RWPE2 (cell line): Measurements from ENCODE around the gene FNTB.

Source experiments
- ATAC-seq: fragments of 200-7000 bp; cut with Tn5 transposase; 3 replicates; pipeline ENCODE4 v1.9.1; 2021; ENCODE audit warnings: low read depth
- DNase-seq: peaks from one replicate; pipeline ENCODE4 v3.0.0-alpha.2; 2020; ENCODE audit warnings: low spot score
- H3K27ac ChIP-seq: fragments of 450-650 bp; 2 replicates; pipeline ENCODE4 v1.5.1; 2017; ENCODE audit warnings: mild to moderate bottlenecking; ENCODE audit not compliant: poor library complexity, severe bottlenecking
- H3K27me3 ChIP-seq: fragments of 250-450 bp; sonication (Bioruptor Pico); 2 replicates; pipeline ENCODE4 v1.5.1; 2021; ENCODE audit warnings: mild to moderate bottlenecking, moderate library complexity; ENCODE audit not compliant: insufficient read depth, poor library complexity, severe bottlenecking
- H3K36me3 ChIP-seq: fragments of 250-450 bp; sonication (Bioruptor Pico); 2 replicates; pipeline ENCODE4 v1.5.1; 2020; ENCODE audit warnings: low read depth, mild to moderate bottlenecking, moderate library complexity
- H3K4me1 ChIP-seq: fragments of 250-450 bp; sonication (Bioruptor Pico); 2 replicates; pipeline ENCODE4 v1.5.1; 2021; ENCODE audit warnings: mild to moderate bottlenecking, moderate library complexity; ENCODE audit not compliant: insufficient read depth, poor library complexity, severe bottlenecking
- H3K4me3 ChIP-seq: fragments of 250-450 bp; sonication (Bioruptor Pico); 2 replicates; pipeline ENCODE4 v1.5.1; 2021; ENCODE audit warnings: mild to moderate bottlenecking, moderate library complexity; ENCODE audit not compliant: severe bottlenecking
- H3K9me3 ChIP-seq: fragments of 250-450 bp; sonication (Bioruptor Pico); 2 replicates; pipeline ENCODE4 v1.5.1; 2021; ENCODE audit warnings: mild to moderate bottlenecking, moderate library complexity; ENCODE audit not compliant: severe bottlenecking
- TF ChIP-seq, protein P1 (sequence below): fragments of 450-650 bp; IDR thresholded peaks from one replicate; pipeline ENCODE4 v1.5.1; 2017; ENCODE audit warnings: mild to moderate bottlenecking, moderate library complexity; ENCODE audit not compliant: poor library complexity, severe bottlenecking

FNTB gene

GRCh38 chr14:64948612-64949210, 38.0 kb upstream of the FNTB start:
- no peak for ATAC-seq
- H3K9me3 ChIP-seq, result no peaks in the 10 kb centered on the region
- DNase-seq, result peak; percentile 23
- no peaks in the 10 kb centered on the region for H3K36me3 ChIP-seq
- TF ChIP-seq, protein P1, sequence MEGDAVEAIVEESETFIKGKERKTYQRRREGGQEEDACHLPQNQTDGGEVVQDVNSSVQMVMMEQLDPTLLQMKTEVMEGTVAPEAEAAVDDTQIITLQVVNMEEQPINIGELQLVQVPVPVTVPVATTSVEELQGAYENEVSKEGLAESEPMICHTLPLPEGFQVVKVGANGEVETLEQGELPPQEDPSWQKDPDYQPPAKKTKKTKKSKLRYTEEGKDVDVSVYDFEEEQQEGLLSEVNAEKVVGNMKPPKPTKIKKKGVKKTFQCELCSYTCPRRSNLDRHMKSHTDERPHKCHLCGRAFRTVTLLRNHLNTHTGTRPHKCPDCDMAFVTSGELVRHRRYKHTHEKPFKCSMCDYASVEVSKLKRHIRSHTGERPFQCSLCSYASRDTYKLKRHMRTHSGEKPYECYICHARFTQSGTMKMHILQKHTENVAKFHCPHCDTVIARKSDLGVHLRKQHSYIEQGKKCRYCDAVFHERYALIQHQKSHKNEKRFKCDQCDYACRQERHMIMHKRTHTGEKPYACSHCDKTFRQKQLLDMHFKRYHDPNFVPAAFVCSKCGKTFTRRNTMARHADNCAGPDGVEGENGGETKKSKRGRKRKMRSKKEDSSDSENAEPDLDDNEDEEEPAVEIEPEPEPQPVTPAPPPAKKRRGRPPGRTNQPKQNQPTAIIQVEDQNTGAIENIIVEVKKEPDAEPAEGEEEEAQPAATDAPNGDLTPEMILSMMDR, result no peak
- H3K27ac ChIP-seq, result no peak overlapping the region
- H3K4me1 ChIP-seq, result no peaks in the 10 kb centered on the region
- H3K4me3 ChIP-seq, result no peak overlapping the region
- H3K27me3 ChIP-seq, result no peaks in the 10 kb centered on the region

GRCh38 chr14:64950889-64951288, 35.8 kb upstream of the FNTB start:
- H3K9me3 ChIP-seq, result no peaks in the 10 kb centered on the region
- TF ChIP-seq, protein P1, result no peak
- no peaks in the 10 kb centered on the region for H3K27me3 ChIP-seq
- DNase-seq (no peak), ATAC-seq (no peak)
- no peaks in the 10 kb centered on the region for H3K4me1 ChIP-seq
- no peak overlapping the region for H3K4me3 ChIP-seq
- no peak overlapping the region for H3K27ac ChIP-seq
- H3K36me3 ChIP-seq, result no peaks in the 10 kb centered on the region

- H3K9me3 ChIP-seq, result no peaks in the 10 kb centered on the region
- H3K27ac ChIP-seq, result no peak overlapping the region
- no peaks in the 10 kb centered on the region for H3K27me3 ChIP-seq
- no peak overlapping the region for H3K4me3 ChIP-seq
- no peak for DNase-seq
- H3K36me3 ChIP-seq, result no peaks in the 10 kb centered on the region
- H3K4me1 ChIP-seq, result no peaks in the 10 kb centered on the region
- no peak for ATAC-seq
- TF ChIP-seq, protein P1, result no peak
These were observed 35.4 kb upstream of the FNTB start for GRCh38 chr14:64951291-64951690.

DNA sequence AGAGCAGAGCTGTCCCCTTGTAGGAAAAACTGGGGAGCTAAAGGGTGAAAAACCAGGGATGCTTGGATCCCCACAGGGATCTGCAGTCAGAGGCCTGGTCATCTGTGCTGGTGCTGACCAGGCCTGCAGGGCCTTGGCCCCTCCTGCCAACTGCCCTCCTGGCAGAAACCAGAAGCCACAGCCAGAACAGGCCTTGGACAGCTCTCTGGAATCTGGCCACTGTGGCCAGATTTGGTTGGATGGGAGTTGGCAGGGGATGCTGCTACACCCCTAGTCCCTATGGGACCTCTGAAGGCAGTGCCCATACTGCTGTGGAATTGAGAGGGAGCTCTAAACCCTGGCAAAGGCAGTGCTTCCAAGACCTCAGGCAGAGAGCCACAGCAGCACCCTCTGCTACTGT, 35.0 kb upstream of the FNTB start:
- H3K27me3 ChIP-seq, result no peaks in the 10 kb centered on the region
- ATAC-seq (no peak), DNase-seq (no peak)
- no peaks in the 10 kb centered on the region for H3K4me1 ChIP-seq
- TF ChIP-seq, protein P1, result no peak
- H3K4me3 ChIP-seq, result no peak overlapping the region
- no peaks in the 10 kb centered on the region for H3K36me3 ChIP-seq
- H3K9me3 ChIP-seq, result no peaks in the 10 kb centered on the region
- H3K27ac ChIP-seq, result no peak overlapping the region

- Histone ChIP-seq H3K36me3 (no peaks in the 10 kb centered on the region), H3K4me1 (no peaks in the 10 kb centered on the region), H3K9me3 (no peaks in the 10 kb centered on the region), H3K27ac (no peak overlapping the region), H3K4me3 (no peak overlapping the region), H3K27me3 (no peaks in the 10 kb centered on the region)
- no peak for DNase-seq
- no peak for ATAC-seq
- TF ChIP-seq, protein P1, result no peak
These were observed 33.9 kb upstream of the FNTB start for GRCh38 chr14:64952598-64953309.
